ENCODE data around the gene AGAP1.

AGAP1 gene

DNA sequence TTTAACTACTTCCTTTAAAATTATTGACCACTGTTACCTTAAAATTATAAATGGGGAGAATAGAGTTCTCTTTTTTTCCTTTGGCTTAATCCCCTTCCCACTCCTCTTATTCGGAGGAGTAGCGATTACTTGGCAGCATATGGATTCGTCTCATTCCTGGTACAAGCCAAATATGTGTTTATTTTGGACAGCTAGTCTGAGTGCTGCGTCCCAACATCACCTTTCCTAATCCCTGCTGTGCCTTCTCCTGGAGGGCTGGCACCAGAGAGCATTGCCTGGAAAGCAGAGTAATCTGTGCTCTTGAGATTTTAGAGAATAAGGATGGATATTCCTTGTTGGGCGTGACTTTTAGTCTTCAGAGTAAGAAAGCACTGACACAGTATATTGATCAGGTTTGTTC lies 185.6 kb downstream of the AGAP1 start:
- DNase-seq (ENCODE audit: insufficient read length, low spot score) (no peak), FAIRE-seq (no peak)
- TF ChIP-seq PAX5 (IDR thresholded peaks at IDR 0.05; ENCODE audit: insufficient read depth, low read length, severe bottlenecking) (no peak), TAF1 (IDR thresholded peaks at IDR 0.05; ENCODE audit: low read depth, low read length) (no peak), SPI1 (IDR thresholded peaks at IDR 0.05; ENCODE audit: low read depth, low read length) (no peak), POLR2AphosphoS5 (IDR thresholded peaks at IDR 0.05; ENCODE audit: low read depth, low read length) (no peak), POU2F2 (IDR thresholded peaks at IDR 0.05; ENCODE audit: low read depth, low read length) (no peak), POLR2A (IDR thresholded peaks at IDR 0.05; ENCODE audit: low read depth, low read length) (no peak)

GRCh38 chr2:235685024-235685721 lies 191.3 kb downstream of the AGAP1 start:
- TF ChIP-seq POLR2A (IDR thresholded peaks at IDR 0.05; ENCODE audit: low read depth, low read length) (no peak), SPI1 (IDR thresholded peaks at IDR 0.05; ENCODE audit: low read depth, low read length) (no peak), PAX5 (IDR thresholded peaks at IDR 0.05; ENCODE audit: insufficient read depth, low read length, severe bottlenecking) (no peak), TAF1 (IDR thresholded peaks at IDR 0.05; ENCODE audit: low read depth, low read length) (no peak), POU2F2 (IDR thresholded peaks at IDR 0.05; ENCODE audit: low read depth, low read length) (no peak), POLR2AphosphoS5 (IDR thresholded peaks at IDR 0.05; ENCODE audit: low read depth, low read length) (no peak)
- no peak for DNase-seq (ENCODE audit: insufficient read length, low spot score)
- FAIRE-seq: no peak

DNA sequence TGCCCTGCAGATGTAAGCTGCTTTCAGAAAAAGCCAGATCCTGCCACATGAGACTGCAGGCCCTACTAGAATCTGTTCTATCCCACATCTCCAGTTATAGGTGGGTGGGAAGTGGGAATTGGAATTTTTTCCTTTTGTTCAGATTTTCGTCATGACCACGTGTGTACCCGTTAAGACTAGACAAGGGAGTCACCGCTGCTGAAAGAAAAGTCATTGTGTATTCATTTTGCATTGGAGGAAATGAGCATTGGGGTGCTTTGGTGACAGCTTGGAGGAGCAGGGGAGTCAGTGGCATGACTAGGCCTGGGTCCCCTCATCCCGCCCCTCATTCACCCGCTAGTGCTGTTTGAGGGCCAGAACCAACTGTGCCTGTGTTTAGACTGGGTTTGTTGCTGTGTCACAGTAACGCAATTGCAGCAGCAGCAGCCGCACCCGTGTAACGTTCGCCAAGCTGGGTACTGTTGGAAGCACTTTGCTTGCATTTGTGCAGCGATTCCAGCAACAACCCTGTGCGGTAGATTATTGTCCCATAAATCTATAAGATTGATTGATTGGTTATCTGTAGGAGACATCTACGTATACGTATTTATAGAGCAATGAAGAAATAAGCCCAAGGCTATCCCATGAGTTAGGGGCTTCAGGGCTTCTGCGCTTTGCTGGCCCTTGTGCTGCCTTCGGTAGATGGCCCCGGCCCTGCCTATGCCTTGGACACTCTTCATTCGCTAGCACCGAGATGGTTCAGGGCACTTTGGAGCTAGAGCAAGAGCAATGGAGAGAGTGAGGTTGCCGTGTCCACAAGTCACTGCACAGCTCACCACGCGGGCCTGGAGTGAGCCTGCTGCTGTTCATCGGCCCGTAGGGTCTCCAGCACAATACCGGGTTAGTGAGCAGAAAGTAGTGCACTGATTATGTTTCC lies 194.9 kb downstream of the AGAP1 start:
- DNase-seq (ENCODE audit: insufficient read length, low spot score) (no peak), FAIRE-seq (no peak)
- TF ChIP-seq PAX5 (IDR thresholded peaks at IDR 0.05; ENCODE audit: insufficient read depth, low read length, severe bottlenecking): no peak
- no peak for TF ChIP-seq POU2F2 (IDR thresholded peaks at IDR 0.05; ENCODE audit: low read depth, low read length)
- TF ChIP-seq SPI1 (IDR thresholded peaks at IDR 0.05; ENCODE audit: low read depth, low read length): no peak
- TF ChIP-seq POLR2AphosphoS5 (IDR thresholded peaks at IDR 0.05; ENCODE audit: low read depth, low read length): no peak
- no peak for TF ChIP-seq POLR2A (IDR thresholded peaks at IDR 0.05; ENCODE audit: low read depth, low read length)
- TF ChIP-seq TAF1 (IDR thresholded peaks at IDR 0.05; ENCODE audit: low read depth, low read length): no peak

DNA sequence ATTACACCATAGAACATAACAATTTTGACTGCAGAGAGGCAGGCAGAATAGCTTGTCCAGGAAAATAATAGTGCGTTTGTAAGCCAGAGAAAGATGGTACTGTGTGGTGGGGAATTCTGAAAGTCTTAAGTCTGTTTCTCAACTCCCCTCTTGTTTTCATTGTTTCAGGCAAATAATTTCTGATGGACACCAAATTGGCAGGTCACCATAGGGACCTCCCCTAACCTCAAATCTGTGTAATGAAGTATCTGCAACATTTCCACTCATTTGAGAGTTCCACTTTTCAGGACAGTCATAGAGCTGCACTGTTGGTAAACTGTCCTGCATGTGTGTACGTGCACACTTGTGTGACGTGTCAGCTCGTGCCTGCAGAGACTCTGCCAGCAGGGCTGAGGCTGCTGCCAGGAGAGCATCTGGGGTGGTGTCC lies 195.6 kb downstream of the AGAP1 start:
- FAIRE-seq: no peak
- TF ChIP-seq POLR2A (IDR thresholded peaks at IDR 0.05; ENCODE audit: low read depth, low read length) (no peak), PAX5 (IDR thresholded peaks at IDR 0.05; ENCODE audit: insufficient read depth, low read length, severe bottlenecking) (no peak), TAF1 (IDR thresholded peaks at IDR 0.05; ENCODE audit: low read depth, low read length) (no peak), POU2F2 (IDR thresholded peaks at IDR 0.05; ENCODE audit: low read depth, low read length) (no peak), POLR2AphosphoS5 (IDR thresholded peaks at IDR 0.05; ENCODE audit: low read depth, low read length) (no peak), SPI1 (IDR thresholded peaks at IDR 0.05; ENCODE audit: low read depth, low read length) (no peak)
- DNase-seq (ENCODE audit: insufficient read length, low spot score): no peak

GRCh38 chr2:235690082-235690808 lies 196.4 kb downstream of the AGAP1 start:
- FAIRE-seq: no peak
- TF ChIP-seq PAX5 (IDR thresholded peaks at IDR 0.05; ENCODE audit: insufficient read depth, low read length, severe bottlenecking) (no peak), POLR2AphosphoS5 (IDR thresholded peaks at IDR 0.05; ENCODE audit: low read depth, low read length) (no peak)
- DNase-seq (ENCODE audit: insufficient read length, low spot score): no peak

GRCh38 chr2:235690809-235691450 lies 197.1 kb downstream of the AGAP1 start:
- TF ChIP-seq SPI1 (IDR thresholded peaks at IDR 0.05; ENCODE audit: low read depth, low read length) (no peak), POLR2AphosphoS5 (IDR thresholded peaks at IDR 0.05; ENCODE audit: low read depth, low read length) (no peak)
- FAIRE-seq (no peak), DNase-seq (ENCODE audit: insufficient read length, low spot score) (no peak)

GRCh38 chr2:235692076-235692475 lies 198.2 kb downstream of the AGAP1 start:
- TF ChIP-seq TAF1 (IDR thresholded peaks at IDR 0.05; ENCODE audit: low read depth, low read length) (no peak), PAX5 (IDR thresholded peaks at IDR 0.05; ENCODE audit: insufficient read depth, low read length, severe bottlenecking) (no peak), POU2F2 (IDR thresholded peaks at IDR 0.05; ENCODE audit: low read depth, low read length) (no peak), POLR2A (IDR thresholded peaks at IDR 0.05; ENCODE audit: low read depth, low read length) (no peak), POLR2AphosphoS5 (IDR thresholded peaks at IDR 0.05; ENCODE audit: low read depth, low read length) (no peak), SPI1 (IDR thresholded peaks at IDR 0.05; ENCODE audit: low read depth, low read length) (no peak)
- DNase-seq (ENCODE audit: insufficient read length, low spot score) (no peak), FAIRE-seq (no peak)

- TF ChIP-seq PAX5 (IDR thresholded peaks at IDR 0.05; ENCODE audit: insufficient read depth, low read length, severe bottlenecking) (no peak), POLR2A (IDR thresholded peaks at IDR 0.05; ENCODE audit: low read depth, low read length) (no peak), POLR2AphosphoS5 (IDR thresholded peaks at IDR 0.05; ENCODE audit: low read depth, low read length) (no peak), POU2F2 (IDR thresholded peaks at IDR 0.05; ENCODE audit: low read depth, low read length) (no peak), TAF1 (IDR thresholded peaks at IDR 0.05; ENCODE audit: low read depth, low read length) (no peak), SPI1 (IDR thresholded peaks at IDR 0.05; ENCODE audit: low read depth, low read length) (no peak)
- FAIRE-seq (no peak), DNase-seq (ENCODE audit: insufficient read length, low spot score) (no peak)
These were observed 198.9 kb downstream of the AGAP1 start for GRCh38 chr2:235692671-235693171.

DNA sequence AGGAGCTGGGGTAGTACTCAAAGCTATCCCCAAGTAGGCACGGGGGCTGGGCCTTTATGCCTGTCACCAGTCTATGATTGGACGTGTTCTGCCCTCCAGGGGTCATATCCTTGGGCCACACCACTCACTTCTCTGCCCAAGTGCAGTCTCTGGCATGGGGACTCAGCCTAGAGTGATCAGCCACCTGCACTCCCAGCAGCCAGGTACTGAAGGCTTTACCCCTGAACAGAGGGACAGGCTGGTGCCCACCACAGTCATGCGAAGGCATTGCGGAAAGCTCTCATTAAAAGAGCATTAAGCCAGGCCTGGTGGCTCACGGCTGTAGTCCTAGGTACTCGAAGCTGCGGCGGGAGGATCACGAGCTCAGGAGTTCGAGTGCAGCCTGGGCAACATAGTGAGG lies 199.4 kb downstream of the AGAP1 start:
- DNase-seq (ENCODE audit: insufficient read length, low spot score): no peak
- FAIRE-seq: no peak
- TF ChIP-seq PAX5 (IDR thresholded peaks at IDR 0.05; ENCODE audit: insufficient read depth, low read length, severe bottlenecking) (no peak), POU2F2 (IDR thresholded peaks at IDR 0.05; ENCODE audit: low read depth, low read length) (no peak), POLR2AphosphoS5 (IDR thresholded peaks at IDR 0.05; ENCODE audit: low read depth, low read length) (no peak), POLR2A (IDR thresholded peaks at IDR 0.05; ENCODE audit: low read depth, low read length) (no peak), TAF1 (IDR thresholded peaks at IDR 0.05; ENCODE audit: low read depth, low read length) (no peak), SPI1 (IDR thresholded peaks at IDR 0.05; ENCODE audit: low read depth, low read length) (no peak)
